Activated CD4-positive, CD25-positive, alpha-beta regulatory T cell treated with anti-CD3 and anti-CD28 coated beads, Interleukin-2, amount 50 U/mL, for 72 hours (primary cell): Measurements from ENCODE around the gene GABRG3.
"Not testable (repeated sequence)": the region's sequence is repeated elsewhere in the genome, so short reads cannot be mapped to it uniquely, and the experiment has no call there.

Experiments
- DNase-seq: peaks from one replicate; pipeline ENCODE4 v3.0.0; 2021

GABRG3 gene

GRCh38 chr15:27358751-27359434 lies 387.9 kb downstream of the GABRG3 start:
- DNase-seq = no peak

- no peak for DNase-seq
These were observed 388.6 kb downstream of the GABRG3 start for GRCh38 chr15:27359586-27359985.

- no peak for DNase-seq
These were observed 389.3 kb downstream of the GABRG3 start for GRCh38 chr15:27360316-27360715.

- no peak for DNase-seq
These were observed 390.5 kb downstream of the GABRG3 start for GRCh38 chr15:27361438-27361837.

GRCh38 chr15:27365456-27365855 lies 394.5 kb downstream of the GABRG3 start:
- DNase-seq = no peak

- DNase-seq = not testable (repeated sequence)
These were observed 406.4 kb downstream of the GABRG3 start for GRCh38 chr15:27377391-27377790.

- no peak for DNase-seq
These were observed 411.5 kb downstream of the GABRG3 start for GRCh38 chr15:27382361-27383025.

- DNase-seq = no peak
These were observed 412.7 kb downstream of the GABRG3 start for GRCh38 chr15:27383726-27384125.

- no peak for DNase-seq
These were observed 421.2 kb downstream of the GABRG3 start for GRCh38 chr15:27392163-27392562.

- DNase-seq = no peak
These were observed 425.5 kb downstream of the GABRG3 start for GRCh38 chr15:27396521-27396920.

GRCh38 chr15:27396996-27397395 lies 426.0 kb downstream of the GABRG3 start:
- DNase-seq = no peak

- no peak for DNase-seq
These were observed 427.7 kb downstream of the GABRG3 start for GRCh38 chr15:27398631-27399161.

GRCh38 chr15:27399241-27399640 lies 428.3 kb downstream of the GABRG3 start:
- no peak for DNase-seq

GRCh38 chr15:27401471-27401870 lies 430.5 kb downstream of the GABRG3 start:
- DNase-seq = no peak

- no peak for DNase-seq
These were observed 437.4 kb downstream of the GABRG3 start for GRCh38 chr15:27408428-27408827.

GRCh38 chr15:27410996-27411605 lies 440.1 kb downstream of the GABRG3 start:
- no peak for DNase-seq

- DNase-seq = no peak
These were observed 441.4 kb downstream of the GABRG3 start for GRCh38 chr15:27412415-27412814.

- DNase-seq = no peak
These were observed 443.3 kb downstream of the GABRG3 start for GRCh38 chr15:27414168-27414870.

GRCh38 chr15:27418726-27419125 lies 447.7 kb downstream of the GABRG3 start:
- no peak for DNase-seq

GRCh38 chr15:27422997-27423396 lies 452.0 kb downstream of the GABRG3 start:
- DNase-seq = no peak

GRCh38 chr15:27426805-27427204 lies 455.8 kb downstream of the GABRG3 start:
- DNase-seq = no peak

- no peak for DNase-seq
These were observed 456.3 kb downstream of the GABRG3 start for GRCh38 chr15:27427276-27427675.

- DNase-seq = no peak
These were observed 457.2 kb downstream of the GABRG3 start for GRCh38 chr15:27428151-27428550.
